IMR-90 (cell line): Measurements from ENCODE around the gene RAPGEF2. TPM values are rescaled to one million over a fixed set of nuclear protein-coding genes. Genes with fewer than 3 reads are reported as not detected.
A peak's percentile ranks its signal among the peaks of the same experiment; 100 is the strongest.

Source experiments
- ATAC-seq: fragments of 200-7000 bp; cut with Tn5 transposase; 2 replicates; pipeline ENCODE4 v1.9.1; 2020; ENCODE audit warnings: low read depth, mild to moderate bottlenecking, moderate library complexity
- BruUV-seq: library from RNA; stranded (reverse); fragments of 400-500 nt; replicated peaks from 2 replicates; lab custom pipeline; 2021; lab: Mats Ljungman, UMichigan
- CTCF ChIA-PET: fragments of 300-600 bp; formaldehyde crosslinking; extraction: SDS; loops from one replicate; lab custom pipeline; 2021; ENCODE audit warnings: antibody characterized with exemption; lab: Yijun Ruan, JAX
- POLR2A ChIA-PET: fragments of 300-600 bp; sonication (Branson Sonifier 250); formaldehyde crosslinking; loops from one replicate; lab custom pipeline; 2022; ENCODE audit warnings: antibody characterized with exemption; ENCODE audit not compliant: unreplicated experiment; lab: Charles Lee
- DNase-seq: peaks from one replicate; pipeline ENCODE4 v3.0.0; 2013
- H2AFZ ChIP-seq: replicated peaks from 2 replicates; pipeline ENCODE3; 2013; ENCODE audit warnings: low read length, mild to moderate bottlenecking; ENCODE audit not compliant: poor library complexity
- H2AK5ac ChIP-seq: 2 replicates; pipeline ENCODE4 v1.6.1; 2013; ENCODE audit warnings: low read depth, low read length, inconsistent platforms
- H2AK9ac ChIP-seq: replicated peaks from 2 replicates; pipeline ENCODE3; 2013; ENCODE audit warnings: mild to moderate bottlenecking, low read depth, low read length, moderate library complexity; ENCODE audit not compliant: poor library complexity
- H2BK120ac ChIP-seq: 2 replicates; pipeline ENCODE4 v1.6.1; 2013; ENCODE audit warnings: low read depth, low read length, inconsistent platforms
- H2BK15ac ChIP-seq: 3 replicates; pipeline ENCODE4 v1.6.1; 2013; ENCODE audit warnings: low read depth, low read length, inconsistent platforms
- H2BK20ac ChIP-seq: 2 replicates; pipeline ENCODE4 v1.6.1; 2013; ENCODE audit warnings: low read depth, mild to moderate bottlenecking, inconsistent platforms, low read length, moderate library complexity
- H2BK5ac ChIP-seq: 2 replicates; pipeline ENCODE4 v1.6.1; 2013; ENCODE audit warnings: mild to moderate bottlenecking, low read depth, low read length, inconsistent platforms; ENCODE audit not compliant: poor library complexity, severe bottlenecking
- H3K14ac ChIP-seq: replicated peaks from 2 replicates; pipeline ENCODE4 v1.6.1; 2013; ENCODE audit warnings: low read depth, low read length, inconsistent platforms
- H3K18ac ChIP-seq: 2 replicates; pipeline ENCODE4 v1.6.1; 2013; ENCODE audit warnings: low read depth, low read length, control low read depth
- H3K23ac ChIP-seq: 2 replicates; pipeline ENCODE4 v1.6.1; 2013; ENCODE audit warnings: low read depth, low read length, inconsistent platforms
- H3K27ac ChIP-seq: 2 replicates; pipeline ENCODE4 v1.5.1; 2013; ENCODE audit warnings: mild to moderate bottlenecking, control low read depth, low read length; ENCODE audit not compliant: insufficient read depth
- H3K27me3 ChIP-seq: 2 replicates; pipeline ENCODE4 v1.6.1; 2013; ENCODE audit warnings: low read length; ENCODE audit not compliant: control insufficient read depth, insufficient read depth
- H3K36me3 ChIP-seq: 2 replicates; pipeline ENCODE4 v1.6.1; 2013; ENCODE audit warnings: low read length, mixed read lengths; ENCODE audit not compliant: control insufficient read depth, insufficient read depth
- H3K4ac ChIP-seq: 2 replicates; pipeline ENCODE4 v1.6.1; 2013; ENCODE audit warnings: low read depth, low read length, inconsistent platforms
- H3K4me1 ChIP-seq: 2 replicates; pipeline ENCODE4 v1.6.1; 2013; ENCODE audit warnings: low read length, mixed read lengths; ENCODE audit not compliant: control insufficient read depth, insufficient read depth
- H3K4me2 ChIP-seq: 2 replicates; pipeline ENCODE4 v1.6.1; 2013; ENCODE audit warnings: low read depth, mild to moderate bottlenecking, control low read depth, low read length, moderate library complexity
- H3K4me3 ChIP-seq: 2 replicates; pipeline ENCODE4 v1.5.1; 2013; ENCODE audit warnings: low read depth, mild to moderate bottlenecking, control low read depth, low read length, moderate library complexity; ENCODE audit not compliant: insufficient read depth
- H3K56ac ChIP-seq: 2 replicates; pipeline ENCODE4 v1.6.1; 2013; ENCODE audit warnings: low read length, inconsistent platforms; ENCODE audit not compliant: insufficient read depth; ENCODE audit errors: extremely low read depth
- H3K79me1 ChIP-seq, 2 experiments: 2 replicates each; pipeline ENCODE4 v1.6.1; 2013; ENCODE audit warnings: low read length in 2 of 2, inconsistent platforms in 1 of 2, low read depth in 1 of 2
- H3K9ac ChIP-seq: 2 replicates; pipeline ENCODE4 v1.6.1; 2013; ENCODE audit warnings: low read depth, low read length, control low read depth
- H3K9me1 ChIP-seq: 2 replicates; pipeline ENCODE4 v1.6.1; 2013; ENCODE audit warnings: low read length, inconsistent platforms; ENCODE audit not compliant: insufficient read depth
- H3K9me3 ChIP-seq: 2 replicates; pipeline ENCODE4 v1.6.1; 2013; ENCODE audit warnings: low read length; ENCODE audit not compliant: control insufficient read depth, insufficient read depth
- H4K20me1 ChIP-seq: 2 replicates; pipeline ENCODE4 v1.6.1; 2013; ENCODE audit warnings: low read length, inconsistent platforms; ENCODE audit not compliant: insufficient read depth
- H4K5ac ChIP-seq: 2 replicates; pipeline ENCODE4 v1.6.1; 2013; ENCODE audit warnings: mild to moderate bottlenecking, low read depth, low read length, control low read depth
- H4K8ac ChIP-seq, 2 experiments: 2 replicates each; pipeline ENCODE4 v1.6.1; 2013; ENCODE audit warnings: low read depth in 2 of 2, low read length in 2 of 2, control low read depth in 1 of 2, inconsistent platforms in 1 of 2
- H4K91ac ChIP-seq: 2 replicates; pipeline ENCODE4 v1.6.1; 2013; ENCODE audit warnings: low read depth, low read length, inconsistent platforms; ENCODE audit not compliant: insufficient read depth
- BHLHE40 ChIP-seq: fragments of 150-350 bp; IDR thresholded peaks from 2 replicates; pipeline ENCODE4 v1.6.1; 2016; ENCODE audit warnings: mild to moderate bottlenecking, low read depth, low read length
- CEBPB ChIP-seq: IDR thresholded peaks from 2 replicates; pipeline ENCODE4 v1.6.1; 2012; ENCODE audit warnings: low read depth, low read length, improper control_type of control experiment
- ELK1 ChIP-seq: fragments of 150-350 bp; IDR thresholded peaks from 2 replicates; pipeline ENCODE4 v1.6.1; 2016; ENCODE audit warnings: low read depth, mild to moderate bottlenecking, low read length, moderate library complexity, borderline replicate concordance
- FOS ChIP-seq: fragments of 150-350 bp; IDR thresholded peaks from 2 replicates; pipeline ENCODE4 v1.6.1; 2016; ENCODE audit warnings: low read depth, low read length
- MAFK ChIP-seq: IDR thresholded peaks from 2 replicates; pipeline ENCODE4 v1.6.1; 2012; ENCODE audit warnings: low read depth, low read length, improper control_type of control experiment
- MAZ ChIP-seq: IDR thresholded peaks from 2 replicates; pipeline ENCODE4 v1.6.1; 2012; ENCODE audit warnings: low read depth, mild to moderate bottlenecking, low read length, improper control_type of control experiment, moderate library complexity, borderline replicate concordance
- MXI1 ChIP-seq: IDR thresholded peaks from 2 replicates; pipeline ENCODE4 v1.6.1; 2012; ENCODE audit warnings: low read depth, mild to moderate bottlenecking, low read length, moderate library complexity, borderline replicate concordance
- NFE2L2 ChIP-seq: fragments of 150-350 bp; IDR thresholded peaks from 2 replicates; pipeline ENCODE4 v1.6.1; 2016; ENCODE audit warnings: low read depth, mild to moderate bottlenecking, low read length
- POLR2A ChIP-seq: IDR thresholded peaks from 2 replicates; pipeline ENCODE4 v1.6.1; 2012; ENCODE audit warnings: mild to moderate bottlenecking, low read depth, low read length
- RFX5 ChIP-seq: IDR thresholded peaks from 2 replicates; pipeline ENCODE4 v1.8.0; 2012; ENCODE audit warnings: low read depth, mild to moderate bottlenecking, low read length, moderate library complexity
- SMC3 ChIP-seq: fragments of 150-350 bp; IDR thresholded peaks from 2 replicates; pipeline ENCODE4 v1.6.1; 2016; ENCODE audit warnings: low read depth, mild to moderate bottlenecking, antibody characterized with exemption, low read length, moderate library complexity
- dilution Hi-C: fragments of 300-500 bp; cut with HindIII; formaldehyde crosslinking; loops from one replicate; pipeline ENCODE4 v1.14.3; 2018; ENCODE audit warnings: low sequenced_read_pairs; ENCODE audit not compliant: unreplicated experiment
- in situ Hi-C: fragments of 300-500 bp; cut with MboI; formaldehyde crosslinking; loops from 3 replicates; pipeline ENCODE4 v1.14.3; 2019; ENCODE audit warnings: low sequenced_read_pairs, inconsistent platforms, mixed read lengths
- intact Hi-C: fragments of 100-400 bp; cut with micrococcal nuclease; formaldehyde crosslinking; loops from 2 replicates; pipeline ENCODE4 v1.10.0; 2022
- polyA plus RNA-seq, 3 experiments: library from polyadenylated mRNA; depleted of rRNA; stranded (reverse); fragments of >200 nt; gene quantifications; 2 replicates each; pipeline ENCODE4 v1.2.3, GENCODE V29; 2012; ENCODE audit warnings: low replicate concordance in 1 of 3
- total RNA-seq: library from RNA; depleted of rRNA; stranded (reverse); fragments of >200 nt; gene quantifications from 2 replicates; pipeline ENCODE4 v1.2.3, GENCODE V29; 2012
- TF ChIP-seq, protein P1 (sequence below): conservative IDR thresholded peaks from 2 replicates; pipeline ENCODE4 v1.5.1; 2012; ENCODE audit warnings: mild to moderate bottlenecking, low read depth, low read length, improper control_type of control experiment
- TF ChIP-seq, protein P2 (sequence below): fragments of 150-350 bp; IDR thresholded peaks from 2 replicates; pipeline ENCODE4 v1.6.1; 2017; ENCODE audit warnings: mild to moderate bottlenecking, antibody characterized with exemption, low read length, low read depth

Gene RAPGEF2
- total and polyA plus RNA-seq, 2 of the 4 experiments (the other 2 are of a cell fraction) = 27.6 to 109 TPM

DNA sequence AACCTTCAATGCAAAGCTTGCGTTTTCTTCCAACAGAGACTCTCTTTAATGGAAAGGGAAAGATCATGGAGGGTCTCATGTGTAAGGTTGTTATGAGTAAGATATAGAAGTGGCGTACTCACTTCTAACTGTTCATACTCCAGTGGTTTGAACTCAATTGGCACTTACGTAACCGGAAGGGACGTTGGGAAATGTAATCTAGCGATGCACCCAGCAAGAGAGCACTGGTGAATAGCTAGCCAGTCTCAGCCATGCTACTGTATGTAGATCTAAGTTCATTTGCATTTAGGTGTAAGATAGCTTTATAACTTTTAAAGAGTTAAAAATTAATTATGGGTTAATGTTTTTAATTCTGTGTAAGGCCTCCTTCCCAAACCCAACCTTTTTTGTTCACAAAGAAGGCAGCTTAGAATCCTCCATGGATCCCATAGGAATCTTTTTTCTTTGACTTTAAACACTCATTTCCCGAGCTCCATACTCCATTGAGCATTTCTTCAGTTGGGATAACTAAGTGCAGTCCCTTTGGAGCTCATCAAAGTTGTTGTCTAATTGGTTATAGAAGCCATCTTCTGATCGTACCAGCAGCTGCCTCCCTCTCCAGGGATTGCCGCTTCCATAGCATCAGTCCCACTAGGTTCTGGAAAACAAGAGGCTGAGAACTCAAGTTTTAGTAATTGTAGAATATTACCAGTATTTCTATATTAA, 191.1 kb downstream of the RAPGEF2 start (continued):
- no peak for TF ChIP-seq RFX5

DNA sequence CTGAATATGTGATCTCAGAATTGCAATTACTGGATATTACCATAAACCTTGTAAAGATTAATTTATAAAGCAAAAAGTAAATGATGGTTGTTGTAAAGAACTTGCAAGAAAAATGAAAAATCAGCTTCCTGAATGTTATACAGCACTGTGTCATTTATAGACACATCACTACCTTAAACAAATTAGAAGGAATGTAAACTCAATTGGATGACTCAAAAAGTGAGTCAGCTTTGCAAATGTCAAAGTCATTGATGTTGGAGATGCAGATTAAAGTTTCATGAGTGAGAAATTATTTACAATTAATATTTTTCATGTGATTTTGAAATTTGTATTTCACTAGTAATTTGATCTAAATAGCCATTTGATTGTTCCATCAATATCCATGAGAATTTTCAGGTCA, 193.2 kb downstream of the RAPGEF2 start:
- Histone ChIP-seq H4K8ac (no peak overlapping the region), H2AK9ac (no peak overlapping the region), H3K18ac (no peak overlapping the region), H2AFZ (no peak overlapping the region), H4K5ac (no peak overlapping the region), H3K23ac (no peak overlapping the region), H3K4ac (no peak overlapping the region), H2BK15ac (no peak overlapping the region), H2AK5ac (no peak overlapping the region), H3K9me3 (no peaks in the 10 kb centered on the region), H4K91ac (no peak overlapping the region), H3K27me3 (no peaks in the 10 kb centered on the region), H2BK5ac (peak overlapping the region; percentile 92), H2BK120ac (no peak overlapping the region), H3K56ac (no peak overlapping the region), H3K36me3 (no peaks in the 10 kb centered on the region), H3K9ac (no peak overlapping the region), H3K79me1 (peaks cover 23 to 55% of the 10 kb centered on the region in 2 experiments), H2BK20ac (no peak overlapping the region), H3K4me1 (peaks cover 16% of the 10 kb centered on the region), H4K20me1 (peaks cover 4% of the 10 kb centered on the region; the same call in 1 of the 2 replicates), H3K9me1 (peaks cover 8% of the 10 kb centered on the region), H3K4me2 (peak overlapping the region; percentile 56; the same call in 1 of the 2 replicates), H3K14ac (no peak overlapping the region), H3K27ac (no peak overlapping the region), H3K4me3 (no peak overlapping the region)
- CTCF ChIA-PET = interaction anchor here (0.5 kb wide), 1 partner anchor 29 kb away, joined by 3 read pairs; no protein-coding TSS in a partner anchor
- intact Hi-C loops = no loop called here
- TF ChIP-seq FOS (peak; percentile 90), MXI1 (no peak), NFE2L2 (peak; percentile 70), POLR2A (no peak), BHLHE40 (no peak), MAZ (no peak), CEBPB (no peak), MAFK (0 out of 2 replicates have a peak, but pooled peaks have one; percentile 3), SMC3 (no peak), RFX5 (no peak), ELK1 (no peak)
- TF ChIP-seq, protein P1, sequence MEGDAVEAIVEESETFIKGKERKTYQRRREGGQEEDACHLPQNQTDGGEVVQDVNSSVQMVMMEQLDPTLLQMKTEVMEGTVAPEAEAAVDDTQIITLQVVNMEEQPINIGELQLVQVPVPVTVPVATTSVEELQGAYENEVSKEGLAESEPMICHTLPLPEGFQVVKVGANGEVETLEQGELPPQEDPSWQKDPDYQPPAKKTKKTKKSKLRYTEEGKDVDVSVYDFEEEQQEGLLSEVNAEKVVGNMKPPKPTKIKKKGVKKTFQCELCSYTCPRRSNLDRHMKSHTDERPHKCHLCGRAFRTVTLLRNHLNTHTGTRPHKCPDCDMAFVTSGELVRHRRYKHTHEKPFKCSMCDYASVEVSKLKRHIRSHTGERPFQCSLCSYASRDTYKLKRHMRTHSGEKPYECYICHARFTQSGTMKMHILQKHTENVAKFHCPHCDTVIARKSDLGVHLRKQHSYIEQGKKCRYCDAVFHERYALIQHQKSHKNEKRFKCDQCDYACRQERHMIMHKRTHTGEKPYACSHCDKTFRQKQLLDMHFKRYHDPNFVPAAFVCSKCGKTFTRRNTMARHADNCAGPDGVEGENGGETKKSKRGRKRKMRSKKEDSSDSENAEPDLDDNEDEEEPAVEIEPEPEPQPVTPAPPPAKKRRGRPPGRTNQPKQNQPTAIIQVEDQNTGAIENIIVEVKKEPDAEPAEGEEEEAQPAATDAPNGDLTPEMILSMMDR = no peak
- TF ChIP-seq, protein P2, sequence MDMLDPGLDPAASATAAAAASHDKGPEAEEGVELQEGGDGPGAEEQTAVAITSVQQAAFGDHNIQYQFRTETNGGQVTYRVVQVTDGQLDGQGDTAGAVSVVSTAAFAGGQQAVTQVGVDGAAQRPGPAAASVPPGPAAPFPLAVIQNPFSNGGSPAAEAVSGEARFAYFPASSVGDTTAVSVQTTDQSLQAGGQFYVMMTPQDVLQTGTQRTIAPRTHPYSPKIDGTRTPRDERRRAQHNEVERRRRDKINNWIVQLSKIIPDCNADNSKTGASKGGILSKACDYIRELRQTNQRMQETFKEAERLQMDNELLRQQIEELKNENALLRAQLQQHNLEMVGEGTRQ = no peak
- dilution Hi-C loops = no loop called here
- ATAC-seq = peak; percentile 53
- peak; percentile 85 for DNase-seq
- BruUV-seq = no TSS peak
- POLR2A ChIA-PET = interaction anchor here (0.6 kb wide), 1 partner anchor 11 kb away, joined by 6 read pairs; no protein-coding TSS in a partner anchor
- in situ Hi-C loops = no loop called here
